ENCODE data around the gene STKLD1.

Gene STKLD1

DNA sequence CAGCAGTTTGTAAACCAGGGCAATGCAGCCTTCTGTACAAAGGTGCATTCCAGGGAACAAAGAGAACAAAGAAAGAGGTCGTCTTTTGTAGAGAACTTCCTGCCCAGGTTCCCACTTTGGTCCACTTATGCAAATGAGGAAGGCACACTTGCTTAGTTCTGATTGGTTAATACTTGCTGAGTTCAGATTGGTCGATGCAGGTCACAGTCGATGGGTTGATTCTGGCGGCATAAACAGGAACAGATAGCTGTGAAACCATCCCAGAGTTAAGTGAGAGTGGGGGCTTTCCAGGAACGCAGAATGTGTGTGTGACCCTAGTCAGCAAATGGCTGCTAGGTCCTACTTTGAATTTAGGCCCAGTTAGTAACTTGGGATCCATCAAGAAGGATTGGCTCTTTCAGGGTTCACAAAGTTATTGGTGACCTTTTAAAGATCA is 44.2 kb downstream of the STKLD1 start:
- peak; percentile 51 to 63 (median 56) for DNase-seq

GRCh38 chr9:133421615-133422542 is 45.7 kb downstream of the STKLD1 start, which contains the start of gene ADAMTS13:
ADAMTS13 (plus strand) TSS chr9:133422367; CDS start chr9:133422444, 77 bp downstream.
- peak; percentile 23 to 36 (median 32) for DNase-seq

DNA sequence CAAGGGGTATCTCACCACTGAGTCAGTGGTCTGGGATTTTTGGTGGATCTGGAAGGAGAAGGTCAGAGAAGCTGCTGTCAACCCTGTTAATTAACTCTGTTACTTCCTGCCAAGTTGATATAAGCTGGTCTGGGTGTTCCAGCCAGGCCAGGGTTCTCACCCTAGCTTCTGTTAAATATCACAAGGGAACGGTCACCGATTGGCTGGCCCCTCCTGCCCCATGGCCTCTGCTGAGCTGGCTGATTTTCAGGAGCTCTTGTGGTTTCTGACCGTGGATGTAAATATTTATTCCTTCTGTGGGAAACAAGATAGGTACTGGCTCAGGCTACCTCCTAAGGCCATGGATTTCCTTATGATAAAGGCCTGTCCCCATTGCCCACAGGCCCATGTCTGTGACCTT is 47.0 kb downstream of the STKLD1 start:
- no peak for DNase-seq

GRCh38 chr9:133424187-133424586 is 48.0 kb downstream of the STKLD1 start:
- DNase-seq: no peak

DNA sequence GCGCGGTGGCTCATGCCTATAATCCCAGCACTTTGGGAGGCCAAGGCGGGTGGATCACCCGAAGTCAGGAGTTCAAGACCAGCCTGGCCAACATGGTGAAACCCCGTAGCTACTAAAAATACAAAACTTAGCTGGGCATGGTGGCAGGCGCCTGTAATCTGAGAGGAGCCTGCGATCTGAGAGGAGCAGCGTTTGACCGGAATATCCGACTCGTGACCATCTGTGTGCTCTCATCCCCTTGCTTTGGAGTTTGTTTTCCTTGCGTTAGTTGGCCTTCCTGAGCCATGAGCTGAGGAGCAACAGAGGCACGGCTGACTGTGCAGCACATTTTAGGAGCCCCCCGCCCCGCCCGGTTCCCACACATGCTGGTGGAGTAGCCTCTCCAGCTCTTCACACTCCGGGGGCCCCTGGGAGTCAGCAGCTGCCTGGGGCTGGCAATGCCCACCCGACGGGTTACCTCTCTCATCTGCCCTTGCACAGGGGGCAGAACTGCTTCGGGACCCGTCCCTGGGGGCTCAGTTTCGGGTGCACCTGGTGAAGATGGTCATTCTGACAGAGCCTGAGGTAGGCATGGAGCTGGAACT is 49.0 kb downstream of the STKLD1 start:
- DNase-seq: no peak

GRCh38 chr9:133426011-133426410 is 49.8 kb downstream of the STKLD1 start:
- no peak for DNase-seq

GRCh38 chr9:133427658-133428348 is 51.6 kb downstream of the STKLD1 start:
- DNase-seq: no peak

- peak in 1 of 3 donors; percentile 10 for DNase-seq
Observed at GRCh38 chr9:133428617-133429101, 52.5 kb downstream of the STKLD1 start.

DNA sequence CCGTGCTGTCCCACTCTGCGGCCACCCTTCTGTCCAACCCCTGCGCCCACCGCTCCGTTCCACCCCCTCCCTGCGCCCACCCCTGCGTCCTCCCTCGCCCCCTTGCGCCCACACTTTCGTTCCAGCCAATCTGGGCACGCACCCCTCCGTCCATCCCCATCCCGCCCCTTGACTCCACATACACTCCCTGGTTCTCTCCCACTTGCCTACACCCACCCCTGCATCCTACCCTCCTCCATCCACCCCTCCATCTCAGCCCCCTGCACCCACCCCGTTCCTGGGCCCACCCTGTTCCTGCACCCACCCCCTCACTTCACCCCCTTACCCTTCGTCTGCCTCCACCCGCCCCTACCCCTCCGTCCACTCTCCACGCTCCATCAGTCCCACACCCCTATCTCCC is 53.0 kb downstream of the STKLD1 start:
- DNase-seq: no peak

DNA sequence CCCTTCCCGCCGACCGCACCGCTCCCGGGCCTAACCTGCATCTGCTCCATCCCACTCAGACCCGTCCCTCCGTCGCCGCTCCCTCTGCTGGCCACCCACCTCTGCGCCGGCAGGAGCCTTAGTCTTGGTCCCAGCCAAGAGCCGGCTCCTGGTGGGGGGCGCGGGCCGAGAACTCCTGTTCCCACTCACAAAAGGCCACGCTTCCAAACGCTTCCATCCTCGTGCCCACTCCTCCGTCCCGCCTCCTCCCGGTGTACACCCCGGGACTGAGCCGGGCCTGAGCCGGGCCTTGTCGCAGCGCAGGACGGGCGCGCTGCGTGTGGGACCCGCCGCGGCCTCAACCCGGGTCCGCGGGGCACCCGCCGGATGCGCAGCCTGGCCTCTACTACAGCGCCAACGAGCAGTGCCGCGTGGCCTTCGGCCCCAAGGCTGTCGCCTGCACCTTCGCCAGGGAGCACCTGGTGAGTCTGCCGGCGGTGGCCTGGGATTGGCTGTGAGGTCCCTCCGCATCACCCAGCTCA is 53.5 kb downstream of the STKLD1 start:
- DNase-seq: peak in 1 of 3 donors; percentile 19

- DNase-seq: no peak
Observed at GRCh38 chr9:133430244-133430643, 54.1 kb downstream of the STKLD1 start.

GRCh38 chr9:133433351-133433843 is 57.2 kb downstream of the STKLD1 start:
- DNase-seq: no peak

DNA sequence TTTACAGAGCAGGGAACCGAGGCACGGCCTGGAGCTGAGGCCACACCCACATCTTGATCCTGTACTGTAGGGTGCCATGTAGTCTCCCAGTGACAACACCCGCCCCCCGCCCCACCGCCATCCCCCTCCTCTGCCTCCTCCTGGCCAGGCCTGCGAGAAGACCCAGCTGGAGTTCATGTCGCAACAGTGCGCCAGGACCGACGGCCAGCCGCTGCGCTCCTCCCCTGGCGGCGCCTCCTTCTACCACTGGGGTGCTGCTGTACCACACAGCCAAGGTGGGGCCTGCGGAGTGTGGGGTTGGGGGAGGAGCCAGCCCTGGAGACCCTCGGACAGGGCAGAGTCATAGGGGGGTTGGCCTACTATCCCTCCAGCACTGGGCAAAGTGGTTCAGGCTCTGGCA is 60.5 kb downstream of the STKLD1 start:
- no peak for DNase-seq

- DNase-seq: peak in 1 of 3 donors; percentile 24
Observed at GRCh38 chr9:133437753-133438531, 61.8 kb downstream of the STKLD1 start.

DNA sequence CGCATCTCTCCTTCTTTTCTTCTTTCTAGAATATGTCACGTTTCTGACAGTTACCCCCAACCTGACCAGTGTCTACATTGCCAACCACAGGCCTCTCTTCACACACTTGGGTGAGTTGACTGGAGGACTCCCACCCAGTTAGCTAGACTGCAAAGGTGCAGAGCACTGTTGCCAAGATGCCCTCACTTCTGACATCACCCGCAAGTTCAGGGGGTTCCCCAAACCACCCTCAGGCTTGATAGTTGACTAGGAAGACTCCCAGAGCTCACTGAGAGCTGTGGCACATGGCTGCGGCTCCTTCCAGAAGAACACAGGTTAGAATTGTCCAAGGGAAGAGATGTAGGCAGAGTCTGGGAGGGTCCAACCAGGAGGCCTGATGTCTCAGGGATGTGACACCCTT is 63.2 kb downstream of the STKLD1 start:
- DNase-seq: no peak

- DNase-seq: no peak
Observed at GRCh38 chr9:133440874-133441273, 64.7 kb downstream of the STKLD1 start.

DNA sequence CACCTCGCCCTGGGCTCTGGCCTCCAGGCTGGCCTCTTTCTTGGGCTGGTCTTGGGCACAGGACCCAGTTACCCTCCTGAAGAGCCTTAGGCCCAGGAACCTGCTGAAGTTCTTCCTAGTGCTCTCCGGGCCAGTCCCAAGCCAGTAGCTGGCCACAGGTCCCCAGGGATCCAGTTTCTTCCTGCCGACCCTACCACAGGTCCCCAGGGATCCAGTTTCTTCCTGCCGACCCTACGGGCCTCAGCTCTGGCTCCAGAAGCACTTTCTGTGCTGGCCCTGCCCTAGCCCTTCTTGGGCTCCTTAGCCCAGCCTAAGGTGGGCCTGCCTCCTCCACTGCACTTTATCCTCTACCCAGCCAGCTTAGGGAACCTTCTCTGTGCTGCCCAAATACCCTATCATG is 65.4 kb downstream of the STKLD1 start:
- DNase-seq: no peak

- DNase-seq: no peak
Observed at GRCh38 chr9:133443248-133443647, 67.1 kb downstream of the STKLD1 start.

DNA sequence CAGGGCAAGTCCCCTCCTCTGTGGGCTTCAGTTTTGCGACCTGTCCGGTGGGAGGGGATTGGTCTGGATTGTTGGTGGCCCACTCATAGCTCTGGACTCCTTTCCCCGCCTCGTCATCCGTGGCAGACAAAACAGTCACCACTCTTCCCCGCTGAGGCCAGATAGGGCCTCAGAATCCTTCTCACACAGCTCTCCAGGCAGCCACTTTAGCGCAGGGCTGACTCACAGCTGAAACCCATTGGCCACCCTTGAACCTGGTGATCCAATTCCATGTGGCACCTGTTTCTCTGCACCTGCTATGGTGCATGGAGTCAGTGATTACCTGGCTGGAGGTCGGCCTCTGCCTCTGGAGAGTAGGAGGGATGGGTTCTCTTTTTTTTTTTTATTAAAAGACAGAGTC is 67.8 kb downstream of the STKLD1 start:
- no peak for DNase-seq

- no peak for DNase-seq
Observed at GRCh38 chr9:133445293-133445969, 69.3 kb downstream of the STKLD1 start.

GRCh38 chr9:133448487-133448972 is 72.4 kb downstream of the STKLD1 start:
- no peak for DNase-seq
